Islet precursor cell (in vitro differentiated cells): ENCODE results near the gene FADS2.

ENCODE experiments used
- DNase-seq: peaks from one replicate; pipeline ENCODE4 v3.0.0-alpha.2; 2018

FADS2 gene

GRCh38 chr11:61850687-61851086 lies 22.6 kb downstream of the FADS2 start:
- DNase-seq, result no peak

GRCh38 chr11:61851113-61851899 lies 23.2 kb downstream of the FADS2 start:
- DNase-seq, result no peak

GRCh38 chr11:61851900-61852295 lies 23.8 kb downstream of the FADS2 start:
- DNase-seq, result no peak

GRCh38 chr11:61853698-61854169 lies 25.6 kb downstream of the FADS2 start:
- no peak for DNase-seq

- no peak for DNase-seq
These were observed 26.3 kb downstream of the FADS2 start for GRCh38 chr11:61854206-61854895.

- DNase-seq, result no peak
These were observed 27.0 kb downstream of the FADS2 start for GRCh38 chr11:61854966-61855714.

GRCh38 chr11:61855939-61856680 lies 28.0 kb downstream of the FADS2 start:
- DNase-seq, result no peak

GRCh38 chr11:61860054-61860903 lies 32.2 kb downstream of the FADS2 start:
- no peak for DNase-seq

- DNase-seq, result no peak
These were observed 33.5 kb downstream of the FADS2 start for GRCh38 chr11:61861634-61862033.

- DNase-seq, result no peak
These were observed 34.8 kb downstream of the FADS2 start for GRCh38 chr11:61862714-61863547.

GRCh38 chr11:61863548-61864081 lies 35.5 kb downstream of the FADS2 start:
- no peak for DNase-seq

- DNase-seq, result no peak
These were observed 37.0 kb downstream of the FADS2 start for GRCh38 chr11:61864814-61865775.

GRCh38 chr11:61866231-61866957 lies 38.3 kb downstream of the FADS2 start:
- DNase-seq, result no peak

GRCh38 chr11:61866958-61867343 lies 38.9 kb downstream of the FADS2 start:
- DNase-seq, result no peak

- no peak for DNase-seq
These were observed 40.7 kb downstream of the FADS2 start for GRCh38 chr11:61868571-61869428.

GRCh38 chr11:61869429-61869707 lies 41.3 kb downstream of the FADS2 start:
- no peak for DNase-seq

- peak; percentile 78 for DNase-seq
These were observed 41.8 kb downstream of the FADS2 start for GRCh38 chr11:61869708-61870451.
